HUES48 (cell line): ENCODE measurements around the gene MED13.

Experiments used
- H3K27ac ChIP-seq: one replicate; pipeline ENCODE4 v1.7.0; 2013; ENCODE audit warnings: low read depth, low read length, inconsistent platforms
- H3K27me3 ChIP-seq: 2 replicates; pipeline ENCODE4 v1.6.1; 2013; ENCODE audit warnings: mild to moderate bottlenecking, low read length; ENCODE audit not compliant: control insufficient read depth, insufficient read depth
- H3K36me3 ChIP-seq: 2 replicates; pipeline ENCODE4 v1.6.1; 2013; ENCODE audit warnings: low read length; ENCODE audit not compliant: control insufficient read depth, insufficient read depth
- H3K4me1 ChIP-seq: 2 replicates; pipeline ENCODE4 v1.6.1; 2013; ENCODE audit warnings: mild to moderate bottlenecking, low read length; ENCODE audit not compliant: control insufficient read depth, insufficient read depth
- H3K4me3 ChIP-seq: 2 replicates; pipeline ENCODE4 v1.5.1; 2013; ENCODE audit warnings: mild to moderate bottlenecking, low read depth, low read length
- H3K9ac ChIP-seq: 2 replicates; pipeline ENCODE4 v1.6.1; 2013; ENCODE audit warnings: mild to moderate bottlenecking, low read depth, low read length, moderate library complexity
- H3K9me3 ChIP-seq: 2 replicates; pipeline ENCODE4 v1.6.1; 2013; ENCODE audit warnings: low read length; ENCODE audit not compliant: control insufficient read depth, insufficient read depth

MED13 gene

DNA sequence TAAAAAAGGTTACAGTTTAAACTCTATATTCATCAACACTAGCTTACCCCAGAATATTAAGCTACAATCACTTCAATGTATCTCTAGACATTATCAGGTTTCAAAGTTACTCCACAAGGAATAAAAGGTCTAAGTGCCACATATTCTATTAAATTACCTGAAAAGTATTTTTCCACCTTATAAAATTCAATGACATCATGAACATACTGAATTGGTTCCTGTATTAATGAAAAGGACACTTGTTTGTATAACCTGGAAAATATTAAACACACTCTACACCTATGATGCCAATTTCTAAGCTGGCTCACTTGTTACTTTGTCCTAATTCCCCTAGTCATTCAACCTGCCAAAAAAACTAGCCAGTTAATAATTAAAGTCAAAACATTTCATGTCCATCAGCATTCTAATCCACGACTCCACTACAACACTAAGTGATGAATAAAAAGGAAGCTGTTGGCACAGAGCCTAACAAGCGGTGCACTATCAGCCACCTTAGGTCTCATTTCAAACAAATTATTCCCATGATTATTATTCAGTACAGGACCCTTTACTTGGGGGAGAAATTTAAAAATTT, 12.2 kb downstream of the MED13 start:
- Histone ChIP-seq H3K36me3 (peaks cover 87% of the 10 kb centered on the region), H3K4me3 (no peak overlapping the region), H3K27me3 (no peaks in the 10 kb centered on the region)

DNA sequence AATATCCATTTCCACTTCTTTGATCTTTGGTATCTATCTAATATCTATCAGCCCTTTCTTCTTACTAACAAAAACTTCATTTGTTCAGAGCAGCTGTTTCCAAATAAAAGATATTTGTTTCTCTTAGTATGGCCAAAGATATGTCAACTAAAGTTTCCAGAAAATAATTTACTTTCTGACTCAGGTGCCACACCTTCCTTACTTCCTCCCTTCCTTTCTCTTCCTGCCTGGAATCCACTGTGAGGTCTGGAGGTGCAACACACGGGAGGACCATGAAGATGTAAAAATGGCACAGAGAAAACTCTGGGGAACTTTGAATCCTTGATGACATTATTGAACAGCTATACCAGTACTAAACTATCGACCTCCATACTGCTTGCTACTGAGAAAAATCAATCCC, 14.0 kb downstream of the MED13 start:
- H3K9ac ChIP-seq: no peak overlapping the region
- no peak overlapping the region for H3K27ac ChIP-seq

More for the DNA sequence above, 12.2 kb downstream of the MED13 start:
- no peaks in the 10 kb centered on the region for H3K9me3 ChIP-seq
- no peak overlapping the region for H3K9ac ChIP-seq
- no peaks in the 10 kb centered on the region for H3K4me1 ChIP-seq
- no peak overlapping the region for H3K27ac ChIP-seq

DNA sequence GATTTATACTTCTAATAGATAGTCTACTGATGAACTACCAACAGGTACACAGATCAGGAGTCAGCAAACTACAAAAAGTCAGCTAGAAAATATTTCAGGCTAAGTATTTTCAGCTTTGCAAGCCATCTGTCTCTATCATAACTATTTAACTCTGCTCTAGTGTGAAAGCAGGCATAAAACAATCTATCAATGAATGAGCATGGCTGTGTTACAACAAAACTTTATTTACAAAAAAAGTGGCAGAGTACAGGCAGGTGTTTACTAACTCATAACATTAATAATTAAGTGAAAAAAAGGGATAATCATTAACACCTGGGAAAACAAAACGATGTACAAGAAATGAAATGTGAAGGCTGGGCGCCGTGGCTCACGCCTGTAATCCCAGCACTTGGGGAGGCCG, 15.8 kb downstream of the MED13 start:
- peaks cover 83% of the 10 kb centered on the region for H3K36me3 ChIP-seq
- H3K4me3 ChIP-seq: no peak overlapping the region
- H3K27me3 ChIP-seq: no peaks in the 10 kb centered on the region
- no peaks in the 10 kb centered on the region for H3K9me3 ChIP-seq
- H3K4me1 ChIP-seq: no peaks in the 10 kb centered on the region
- H3K27ac ChIP-seq: no peak overlapping the region
- no peak overlapping the region for H3K9ac ChIP-seq

More for the DNA sequence above, 14.0 kb downstream of the MED13 start:
- Histone ChIP-seq H3K4me3 (no peak overlapping the region), H3K9me3 (no peaks in the 10 kb centered on the region), H3K27me3 (no peaks in the 10 kb centered on the region), H3K4me1 (no peaks in the 10 kb centered on the region), H3K36me3 (peaks cover 82% of the 10 kb centered on the region)

DNA sequence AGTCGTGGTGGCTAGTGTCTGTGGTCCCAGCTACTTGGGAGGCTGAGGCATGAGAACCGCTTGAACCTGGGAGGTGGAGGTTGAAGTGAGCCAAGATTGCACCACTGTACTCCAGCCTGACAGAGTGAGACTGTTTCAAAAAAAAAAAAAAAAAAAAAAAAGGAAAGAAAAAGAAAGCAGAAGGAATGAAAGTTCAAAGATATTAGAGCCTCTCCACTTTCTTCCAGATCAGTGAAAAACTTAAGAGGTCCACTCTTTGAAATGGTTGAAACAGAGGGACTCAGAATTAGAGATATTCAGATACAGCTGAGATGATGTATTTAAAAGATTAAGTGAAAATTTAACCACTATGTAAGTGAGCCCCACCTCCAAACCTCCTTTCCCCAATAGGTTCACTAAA, 16.8 kb downstream of the MED13 start:
- Histone ChIP-seq H3K36me3 (peaks cover 87% of the 10 kb centered on the region), H3K4me3 (no peak overlapping the region), H3K27me3 (no peaks in the 10 kb centered on the region), H3K9ac (no peak overlapping the region), H3K27ac (no peak overlapping the region), H3K9me3 (no peaks in the 10 kb centered on the region), H3K4me1 (no peaks in the 10 kb centered on the region)

DNA sequence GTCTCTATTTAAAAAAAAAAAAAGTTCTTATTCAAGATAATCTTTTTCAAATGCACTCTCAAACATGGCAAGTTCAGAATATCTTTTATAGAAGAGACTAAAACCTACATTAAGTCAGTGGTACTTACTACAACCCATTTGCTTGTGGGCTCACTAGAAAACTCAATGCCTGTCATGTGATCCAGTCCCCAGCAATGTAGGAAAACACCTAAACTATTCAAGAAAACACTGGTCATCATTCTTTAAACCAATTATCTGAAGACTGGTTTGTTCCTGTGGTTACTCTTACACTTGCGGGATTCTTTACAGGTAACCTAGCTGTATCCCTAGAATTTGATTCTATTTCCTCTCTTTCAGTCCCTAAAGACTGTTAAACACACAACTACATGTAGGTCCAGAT, 19.6 kb downstream of the MED13 start:
- H3K36me3 ChIP-seq: peaks cover 86% of the 10 kb centered on the region
- H3K27me3 ChIP-seq: no peaks in the 10 kb centered on the region
- H3K27ac ChIP-seq: no peak overlapping the region
- no peak overlapping the region for H3K4me3 ChIP-seq
- no peaks in the 10 kb centered on the region for H3K4me1 ChIP-seq
- no peak overlapping the region for H3K9ac ChIP-seq
- H3K9me3 ChIP-seq: no peaks in the 10 kb centered on the region

DNA sequence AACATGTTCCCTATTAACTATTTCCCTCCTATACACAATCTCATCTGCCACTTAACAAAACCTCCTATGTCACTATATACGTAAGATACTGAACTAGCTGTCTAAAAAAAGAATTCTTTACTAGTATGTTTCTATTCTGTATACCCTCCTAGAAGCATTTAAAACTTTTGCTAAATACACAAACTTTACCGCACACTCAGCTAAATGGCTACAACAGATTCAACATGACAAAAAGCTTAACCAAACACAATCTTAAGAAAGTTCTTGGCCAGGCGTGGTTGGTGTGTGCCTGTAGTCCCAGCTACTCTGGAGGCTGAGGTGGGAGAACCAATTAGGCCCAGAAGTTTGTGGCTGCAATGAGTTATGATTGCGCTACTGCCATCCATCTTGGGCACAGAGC, 20.0 kb downstream of the MED13 start:
- Histone ChIP-seq H3K9me3 (no peaks in the 10 kb centered on the region), H3K4me1 (no peaks in the 10 kb centered on the region), H3K4me3 (no peak overlapping the region), H3K27ac (no peak overlapping the region), H3K9ac (no peak overlapping the region), H3K36me3 (peaks cover 86% of the 10 kb centered on the region), H3K27me3 (no peaks in the 10 kb centered on the region)

DNA sequence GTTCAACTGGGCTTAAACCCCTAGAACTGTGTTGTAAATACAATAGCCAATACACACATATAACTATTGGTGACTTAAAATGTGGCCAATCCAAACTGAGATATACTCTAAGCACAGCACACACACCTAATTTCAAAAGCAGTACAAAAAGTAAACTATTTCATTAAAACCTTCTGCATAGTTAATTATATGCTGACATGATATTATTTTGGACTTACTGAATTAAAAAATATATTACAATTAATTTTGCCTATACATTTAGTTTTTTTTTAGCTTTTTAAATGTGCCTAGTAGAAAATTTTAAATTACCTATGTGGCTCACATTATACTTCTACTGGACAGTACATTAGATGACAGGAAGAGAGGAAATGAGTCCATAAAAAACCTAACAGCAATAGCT, 21.5 kb downstream of the MED13 start:
- Histone ChIP-seq H3K4me1 (no peaks in the 10 kb centered on the region), H3K27me3 (no peaks in the 10 kb centered on the region), H3K36me3 (peaks cover 84% of the 10 kb centered on the region), H3K9me3 (no peaks in the 10 kb centered on the region), H3K4me3 (no peak overlapping the region), H3K9ac (no peak overlapping the region), H3K27ac (no peak overlapping the region)

DNA sequence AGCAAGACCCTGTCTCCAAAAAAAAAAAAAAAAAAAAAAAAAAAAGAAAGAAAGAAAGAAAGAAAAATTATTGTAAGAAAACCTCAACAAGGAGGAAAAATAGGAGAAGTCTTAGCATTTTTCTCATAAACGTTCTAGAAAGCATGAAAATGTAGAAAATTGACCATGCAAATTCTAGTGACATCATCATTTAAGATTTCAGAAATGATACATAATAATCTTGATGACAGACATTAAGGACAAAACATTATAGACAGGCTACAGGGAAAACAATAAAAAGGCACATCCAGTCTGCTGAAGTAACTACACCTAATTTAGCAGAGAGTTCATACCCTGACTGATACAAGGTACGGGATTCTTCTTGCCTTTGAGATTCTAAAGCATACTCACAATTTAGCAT, 21.9 kb downstream of the MED13 start:
- H3K9me3 ChIP-seq: no peaks in the 10 kb centered on the region
- peaks cover 79% of the 10 kb centered on the region for H3K36me3 ChIP-seq
- no peaks in the 10 kb centered on the region for H3K4me1 ChIP-seq
- no peak overlapping the region for H3K27ac ChIP-seq
- H3K27me3 ChIP-seq: no peaks in the 10 kb centered on the region
- H3K4me3 ChIP-seq: no peak overlapping the region
- no peak overlapping the region for H3K9ac ChIP-seq

DNA sequence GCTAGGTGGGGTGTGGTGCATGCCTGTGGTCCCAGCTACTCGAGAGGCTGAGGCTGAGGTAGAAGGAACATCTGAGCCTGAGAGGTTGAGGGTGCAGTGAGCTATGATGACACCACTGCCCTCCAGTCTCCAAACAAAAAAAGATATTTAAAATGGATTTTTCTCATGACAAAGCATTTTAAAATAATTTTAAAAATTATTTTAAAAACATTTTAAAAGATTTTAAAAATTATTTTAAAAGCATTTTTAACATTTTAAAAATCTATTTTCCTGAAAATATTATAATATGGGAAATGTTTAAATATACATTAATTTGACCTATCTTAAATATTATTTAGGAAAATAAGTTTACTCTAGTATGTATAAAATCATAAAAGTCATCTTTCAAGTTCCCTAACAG, 26.8 kb downstream of the MED13 start:
- no peak overlapping the region for H3K4me3 ChIP-seq
- H3K9ac ChIP-seq: no peak overlapping the region
- H3K9me3 ChIP-seq: no peaks in the 10 kb centered on the region
- no peaks in the 10 kb centered on the region for H3K4me1 ChIP-seq
- H3K27me3 ChIP-seq: no peaks in the 10 kb centered on the region
- H3K27ac ChIP-seq: no peak overlapping the region
- H3K36me3 ChIP-seq: peaks cover 69% of the 10 kb centered on the region

DNA sequence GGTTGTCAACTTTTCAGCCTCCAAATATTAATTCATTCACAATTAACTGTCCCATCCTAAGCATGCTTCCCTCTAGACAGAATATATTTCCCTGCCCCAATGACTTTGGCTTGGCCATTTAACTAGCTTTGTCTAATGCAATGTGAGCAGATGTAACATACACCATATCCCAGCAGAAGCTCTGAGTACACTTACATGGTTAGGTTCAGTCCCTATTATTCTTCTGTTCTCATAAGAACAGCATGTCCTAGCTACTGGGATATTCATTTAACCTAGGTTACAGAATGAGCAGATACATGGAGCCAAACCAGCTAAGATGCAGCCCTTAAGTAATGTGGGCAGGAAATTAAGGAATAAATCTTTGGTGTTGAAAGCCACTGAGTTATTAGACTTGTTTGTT, 31.8 kb downstream of the MED13 start:
- no peaks in the 10 kb centered on the region for H3K4me1 ChIP-seq
- no peak overlapping the region for H3K4me3 ChIP-seq
- no peaks in the 10 kb centered on the region for H3K27me3 ChIP-seq
- H3K27ac ChIP-seq: no peak overlapping the region
- H3K36me3 ChIP-seq: peaks cover 79% of the 10 kb centered on the region
- no peak overlapping the region for H3K9ac ChIP-seq
- H3K9me3 ChIP-seq: no peaks in the 10 kb centered on the region

DNA sequence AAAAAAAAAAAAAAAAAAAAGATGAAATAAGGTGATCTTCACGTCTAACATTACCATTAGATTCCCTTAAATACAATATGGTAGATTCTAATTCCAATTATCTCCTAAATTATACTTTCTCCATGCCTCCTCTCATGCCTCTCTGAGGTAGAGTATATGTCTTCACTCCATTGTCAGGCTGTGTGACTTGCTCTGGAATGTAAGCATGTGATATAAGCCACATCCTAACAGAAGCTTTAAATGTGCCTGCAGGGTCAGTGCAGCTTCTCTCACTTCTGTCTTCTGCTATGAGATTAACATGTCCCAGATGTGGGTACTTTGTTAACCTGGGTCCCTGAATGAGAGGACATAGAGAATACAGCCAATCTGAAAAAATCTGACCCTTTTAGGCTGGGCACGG, 32.6 kb downstream of the MED13 start:
- Histone ChIP-seq H3K9ac (no peak overlapping the region), H3K4me1 (no peaks in the 10 kb centered on the region), H3K9me3 (no peaks in the 10 kb centered on the region), H3K27me3 (no peaks in the 10 kb centered on the region), H3K36me3 (peaks cover 87% of the 10 kb centered on the region), H3K4me3 (no peak overlapping the region), H3K27ac (no peak overlapping the region)

DNA sequence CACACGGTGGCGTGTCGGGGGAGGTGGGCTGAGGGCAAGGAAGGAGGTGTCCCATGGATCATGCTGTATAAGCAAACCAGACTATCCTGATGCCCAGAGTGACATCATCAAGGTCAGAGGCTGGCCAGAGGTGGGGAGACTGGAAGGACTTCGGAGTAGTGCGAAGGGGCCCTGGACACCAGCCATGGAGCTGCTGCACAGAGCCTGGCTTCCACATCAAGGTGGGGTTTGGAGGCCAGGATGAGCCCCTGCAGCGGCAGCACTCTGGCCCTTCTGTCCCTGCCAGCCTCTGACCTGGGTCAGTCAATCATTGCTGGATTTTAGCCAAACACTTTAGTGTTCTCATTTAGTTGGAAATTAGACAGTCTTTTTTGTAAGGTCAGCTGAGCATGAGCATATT, 34.8 kb downstream of the MED13 start:
- Histone ChIP-seq H3K27me3 (no peaks in the 10 kb centered on the region), H3K9me3 (no peaks in the 10 kb centered on the region), H3K27ac (no peak overlapping the region), H3K4me3 (no peak overlapping the region), H3K4me1 (peaks cover 12% of the 10 kb centered on the region; the same call in 1 of the 2 replicates), H3K9ac (no peak overlapping the region), H3K36me3 (peaks cover 93% of the 10 kb centered on the region)
